Suppressor macrophage treated with lipopolysaccharide for 4 hours (primary cell): Measurements from ENCODE around the gene ZBTB20.
A peak's percentile ranks its signal among the peaks of the same experiment; 100 is the strongest.

ENCODE experiments used
- DNase-seq: peaks from one replicate; pipeline ENCODE4 v3.0.0-alpha.2; 2020

Gene ZBTB20

DNA sequence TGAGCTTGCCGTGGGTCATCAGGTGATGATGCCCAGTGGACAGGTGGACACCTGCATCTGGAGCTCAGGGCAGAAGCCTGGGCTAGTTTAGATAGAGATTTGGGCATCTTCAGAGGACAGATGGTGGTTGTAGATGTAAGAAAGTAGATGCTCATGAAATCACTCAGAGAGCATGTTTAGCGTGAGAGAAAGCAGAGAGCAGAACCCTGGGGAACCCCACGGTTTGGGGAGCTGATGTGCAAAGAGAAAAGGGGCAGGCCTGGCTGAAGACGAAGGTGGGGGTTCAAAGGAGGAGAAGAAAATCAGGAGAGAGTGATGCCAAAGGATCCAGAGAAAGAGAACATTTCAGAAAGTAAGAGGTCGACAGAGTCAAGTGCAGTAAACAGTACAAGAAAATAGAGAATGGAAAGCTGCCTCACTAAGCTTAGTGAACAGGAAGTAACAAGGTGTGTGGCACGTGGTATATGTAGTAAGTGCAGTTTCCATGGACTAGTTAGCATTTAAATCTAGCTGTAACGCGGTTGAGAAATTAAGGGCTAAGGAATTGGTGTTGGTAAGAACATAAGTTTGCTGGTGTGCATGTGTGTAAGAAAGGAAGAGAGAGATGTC is 839.8 kb downstream of the ZBTB20 start:
- DNase-seq: no peak

DNA sequence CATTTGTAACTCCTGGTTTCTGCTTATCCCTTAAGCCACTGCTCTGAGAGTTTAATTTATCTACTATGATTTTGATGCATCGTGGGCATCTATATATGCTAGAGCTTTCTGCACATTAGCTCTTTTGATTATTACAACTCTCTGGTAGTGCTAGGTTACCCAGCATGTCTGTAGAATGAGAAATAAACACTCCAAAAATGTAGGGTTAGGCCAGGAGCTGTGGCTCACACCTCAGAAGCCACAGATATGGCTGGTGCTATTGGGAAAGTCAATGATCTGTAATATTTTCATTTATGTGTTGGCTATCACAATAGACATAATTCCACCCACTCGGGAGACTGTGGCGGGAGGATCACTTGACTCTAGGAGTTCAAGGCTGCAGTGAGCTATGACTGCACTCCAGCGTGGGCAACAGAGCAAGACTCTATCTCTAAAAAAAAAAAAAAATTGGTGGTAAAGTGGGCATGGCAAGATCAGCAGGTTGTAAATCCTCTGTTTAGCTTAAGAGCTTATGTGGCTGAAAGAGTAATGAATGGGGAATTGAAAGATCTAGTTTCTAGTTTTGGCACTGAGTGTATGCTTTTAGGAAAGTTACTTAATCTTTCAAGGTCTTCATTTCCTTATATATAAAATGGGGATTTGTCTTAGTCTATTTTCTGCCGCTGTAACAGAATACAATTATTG is 847.0 kb downstream of the ZBTB20 start:
- DNase-seq: no peak

DNA sequence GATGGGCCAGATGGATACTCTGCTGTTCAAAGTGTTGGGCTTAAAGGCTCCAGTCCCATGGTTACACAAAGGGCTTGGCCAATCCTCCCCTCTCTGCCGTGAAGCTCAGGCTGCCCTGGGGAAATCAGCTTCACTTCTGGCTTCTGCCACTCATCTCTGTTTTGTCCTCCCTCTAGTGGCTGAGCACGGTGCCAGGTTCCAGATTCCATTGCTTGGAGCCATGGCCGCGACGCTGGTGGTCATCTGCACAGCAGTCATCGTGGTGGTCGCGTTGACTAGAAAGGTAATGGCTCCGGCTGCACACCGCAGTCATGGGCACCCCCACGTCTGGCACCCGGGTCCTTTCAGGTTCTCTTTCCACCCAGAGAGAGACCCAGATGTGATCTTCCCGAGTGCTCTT is 847.7 kb downstream of the ZBTB20 start:
- peak; percentile 6 for DNase-seq

DNA sequence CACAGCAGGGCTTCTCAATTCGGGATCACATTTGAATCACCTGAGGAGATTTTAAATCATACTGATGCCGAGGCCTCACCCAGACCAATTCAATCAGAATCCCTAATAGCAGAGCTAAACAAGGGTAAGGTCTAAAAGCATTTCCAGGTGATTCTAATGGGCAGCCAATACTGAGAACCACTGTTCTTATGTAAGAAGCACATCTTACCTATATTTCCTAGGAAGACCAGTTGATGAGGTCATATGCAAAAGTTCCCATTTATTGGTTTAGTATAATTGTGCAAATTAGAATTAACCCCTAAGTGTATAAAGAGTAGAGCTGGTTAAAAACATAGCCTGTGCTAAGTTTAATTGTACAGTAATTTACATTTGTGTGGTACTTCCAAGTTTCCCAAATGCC is 851.1 kb downstream of the ZBTB20 start:
- no peak for DNase-seq

DNA sequence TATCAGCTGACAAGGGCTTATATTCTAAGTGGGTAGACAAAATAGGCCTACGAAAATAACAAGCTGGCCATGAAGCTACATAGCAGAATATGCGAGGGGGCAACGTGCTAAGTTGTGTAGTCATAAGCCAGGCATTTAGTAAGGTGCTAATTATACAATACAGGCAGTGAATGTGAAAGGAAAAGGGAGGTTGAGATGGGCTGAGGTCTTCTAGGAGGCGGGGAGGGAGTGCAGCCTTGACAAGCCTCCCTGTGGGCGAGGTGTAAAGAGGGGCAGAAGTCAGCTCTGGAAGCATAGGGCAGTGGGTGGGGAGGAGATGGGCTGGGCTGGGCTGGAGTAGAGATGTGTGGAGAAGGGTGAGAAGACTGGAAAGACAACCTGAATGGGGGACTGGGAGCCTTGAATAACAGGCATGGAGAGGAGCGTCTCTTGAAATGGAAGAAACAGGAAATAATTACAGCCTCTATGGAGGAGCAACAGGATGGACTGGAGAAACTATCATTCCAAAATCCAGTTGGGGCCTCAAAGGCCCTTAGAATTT is 852.1 kb downstream of the ZBTB20 start:
- DNase-seq: no peak

DNA sequence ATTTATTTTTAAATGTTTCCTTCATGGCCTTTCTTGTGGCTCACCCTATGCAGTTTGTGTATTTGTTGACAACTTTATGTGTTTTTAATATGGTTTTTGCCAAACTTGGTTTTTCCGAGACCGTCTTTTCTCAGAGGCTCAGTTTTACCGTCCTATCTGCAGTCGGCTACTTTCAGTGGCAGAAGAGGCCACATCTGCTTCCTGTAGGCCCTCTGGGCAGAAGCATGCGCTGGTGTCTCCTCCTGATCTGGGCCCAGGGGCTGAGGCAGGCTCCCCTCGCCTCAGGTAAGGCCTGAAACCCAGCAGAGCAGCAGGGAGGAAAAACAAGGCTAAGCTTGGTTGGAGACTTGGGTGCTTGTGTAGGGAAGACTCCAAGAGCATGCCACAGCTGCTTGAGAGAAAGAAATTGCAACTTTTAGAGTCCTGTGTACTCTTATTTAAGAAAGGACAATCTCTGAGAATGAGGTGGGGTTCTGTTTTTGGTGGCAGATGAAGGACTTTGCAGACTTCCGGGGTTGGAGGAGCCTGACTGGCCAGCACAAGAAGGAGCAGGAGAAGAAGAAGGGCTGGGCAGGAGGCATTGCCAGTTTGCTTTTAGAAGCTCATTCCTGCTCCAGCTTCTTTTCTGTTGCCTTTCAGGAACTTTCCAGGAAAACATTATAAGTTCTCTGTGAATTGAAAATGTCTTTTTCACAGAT is 853.1 kb downstream of the ZBTB20 start, which contains the start of gene TIGIT:
TSS of gene TIGIT (plus strand) at position 191 of the 698 bp plus-strand sequence. CDS start at position 225, 34 bp downstream.
- DNase-seq: no peak

DNA sequence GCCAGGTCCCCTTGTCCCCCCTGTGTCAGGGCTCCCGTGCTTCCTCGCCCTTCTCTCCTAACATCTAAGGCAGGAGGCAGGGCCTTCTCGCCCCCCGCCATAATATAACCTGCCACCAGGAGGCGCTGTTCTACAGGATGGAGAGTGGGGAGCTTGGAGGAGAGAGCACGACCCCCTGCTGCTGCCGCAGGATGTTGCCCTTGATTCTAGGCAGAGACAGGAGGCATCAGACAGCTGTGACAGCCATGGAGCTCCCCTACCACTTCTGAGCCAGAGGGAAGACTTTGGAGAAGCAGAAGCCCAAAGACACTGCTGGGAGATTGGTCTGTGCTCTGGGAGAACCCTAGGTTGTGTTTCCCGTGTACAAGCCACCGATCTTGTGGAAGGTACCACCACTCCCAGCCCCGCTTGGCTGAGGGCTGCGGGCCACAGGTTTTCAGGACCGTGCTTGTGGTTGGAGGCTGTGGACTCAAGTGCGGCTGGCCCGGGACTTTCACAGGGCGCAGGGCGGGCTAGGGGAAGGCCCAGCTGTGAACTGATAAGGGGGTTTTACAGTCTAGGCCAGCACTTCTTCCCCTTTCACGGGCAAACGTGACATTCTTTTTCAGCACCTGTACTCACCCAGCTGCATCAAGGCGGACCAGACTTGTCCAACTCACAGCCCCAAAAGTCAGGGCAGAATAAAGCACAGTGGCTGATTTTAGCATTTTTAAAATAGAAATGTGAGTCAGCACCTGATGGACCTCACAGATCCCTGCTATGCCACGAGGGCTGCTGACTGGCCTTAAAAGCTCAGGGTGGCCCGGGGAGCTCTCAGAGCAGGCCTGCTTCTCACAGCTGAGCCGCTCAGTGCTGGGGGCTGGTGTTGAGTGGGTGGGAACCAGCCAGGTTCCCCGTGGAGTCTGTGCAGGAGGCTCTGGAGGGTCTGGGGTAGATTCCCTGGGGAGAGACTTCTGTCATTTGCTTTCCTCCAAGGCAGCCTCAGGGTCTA is 855.9 kb downstream of the ZBTB20 start:
- peak; percentile 69 for DNase-seq

DNA sequence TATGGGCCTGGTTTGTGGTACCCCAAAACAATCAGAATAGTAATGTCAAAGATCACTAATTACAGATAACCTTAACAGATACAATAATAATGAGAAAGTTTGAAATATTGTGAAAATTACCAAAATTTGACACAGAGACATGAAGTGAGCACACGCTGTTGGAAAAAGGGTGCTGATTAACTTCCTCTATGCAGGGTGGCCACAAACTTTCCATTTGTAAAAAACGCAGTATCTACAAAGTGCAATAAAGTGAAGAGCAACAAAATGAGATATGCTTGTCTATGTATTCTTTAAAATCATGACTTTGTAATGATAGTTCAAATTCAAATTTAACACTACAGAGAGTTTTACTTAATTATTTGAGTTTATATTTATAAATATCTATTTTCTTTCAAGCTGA is 860.8 kb downstream of the ZBTB20 start:
- DNase-seq: no peak

DNA sequence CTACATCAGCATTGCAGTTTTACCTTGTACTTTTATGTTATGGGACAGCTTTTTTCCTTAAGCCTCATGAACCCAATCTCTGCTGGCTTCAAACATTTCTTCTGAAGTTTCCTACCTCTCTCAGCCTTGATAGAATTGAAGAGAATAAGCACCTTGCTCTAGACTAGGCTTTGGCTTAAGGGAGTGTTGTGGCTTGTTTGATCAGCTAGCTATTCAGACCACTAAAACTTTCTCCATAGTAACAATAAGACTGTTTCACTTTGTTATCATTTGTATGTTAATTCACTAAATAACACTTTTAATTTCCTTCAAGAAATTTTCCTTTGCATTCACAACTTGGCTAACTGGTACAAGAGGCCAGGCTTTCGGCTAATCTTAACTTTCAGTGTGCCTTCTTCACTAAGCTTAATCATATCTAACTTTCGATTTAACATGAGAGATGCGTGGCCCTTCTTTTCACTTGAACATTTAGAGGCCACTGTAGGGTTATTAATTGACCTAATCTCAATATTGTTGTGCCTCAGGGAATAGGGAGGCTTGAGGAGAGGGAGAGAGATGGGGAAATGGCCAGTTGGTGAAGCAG is 861.3 kb downstream of the ZBTB20 start:
- DNase-seq: no peak

DNA sequence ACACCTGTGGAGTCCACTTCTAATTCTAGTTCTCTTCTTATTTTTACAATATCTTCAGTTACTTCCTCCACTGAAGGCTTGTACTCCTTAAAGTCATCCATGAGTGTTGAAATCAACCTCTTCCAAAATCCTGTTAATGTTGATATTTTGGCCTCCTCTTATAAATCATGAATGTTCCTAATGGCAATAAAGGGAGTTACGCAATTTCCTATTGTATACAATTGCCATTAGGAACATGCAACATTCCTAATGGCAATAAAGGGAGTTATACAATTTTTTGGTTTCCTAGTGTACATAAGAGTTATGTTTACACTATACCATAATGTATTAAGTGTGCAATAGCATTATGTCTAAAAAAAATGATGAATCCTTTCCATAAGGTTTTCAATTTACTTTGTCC is 862.4 kb downstream of the ZBTB20 start:
- no peak for DNase-seq
